Activated CD4-positive, alpha-beta T cell treated with anti-CD3 and anti-CD28 coated beads, Interleukin-2, Interleukin-6, amounts not matched to agents 100 ng/mL and 50 ng/mL, durations not matched to agents 16 hours and 8 hours (primary cell): Measurements from ENCODE around the gene ROR2.

Experiments
- DNase-seq: peaks from one replicate; pipeline ENCODE4 v3.0.0-alpha.2; 2020

The ROR2 gene

GRCh38 chr9:91766315-91767069 lies 183.5 kb downstream of the ROR2 start:
- no peak for DNase-seq

DNA sequence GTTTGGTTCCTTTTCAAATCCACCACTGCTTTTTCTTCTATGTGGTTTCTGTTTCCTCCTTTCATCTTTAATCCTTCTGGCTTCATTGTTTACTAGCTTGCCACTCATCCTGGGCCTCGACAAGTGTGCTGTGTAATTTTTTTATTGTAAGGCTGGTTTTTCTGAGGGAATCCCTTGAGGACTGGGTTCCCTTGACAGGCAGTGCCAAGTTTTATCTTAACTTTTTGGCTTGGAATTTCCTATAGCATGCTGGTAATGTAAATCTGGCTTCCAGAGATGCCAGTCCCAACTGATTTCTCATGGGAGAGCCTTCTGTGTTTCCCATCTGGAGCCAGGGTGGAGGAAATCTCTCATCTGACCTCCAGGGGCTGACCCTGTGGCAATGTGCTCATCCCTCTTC lies 184.7 kb downstream of the ROR2 start:
- DNase-seq: no peak

GRCh38 chr9:91764661-91765060 lies 185.4 kb downstream of the ROR2 start:
- DNase-seq: no peak

- DNase-seq: no peak
These were observed 188.7 kb downstream of the ROR2 start for GRCh38 chr9:91761362-91761761.

DNA sequence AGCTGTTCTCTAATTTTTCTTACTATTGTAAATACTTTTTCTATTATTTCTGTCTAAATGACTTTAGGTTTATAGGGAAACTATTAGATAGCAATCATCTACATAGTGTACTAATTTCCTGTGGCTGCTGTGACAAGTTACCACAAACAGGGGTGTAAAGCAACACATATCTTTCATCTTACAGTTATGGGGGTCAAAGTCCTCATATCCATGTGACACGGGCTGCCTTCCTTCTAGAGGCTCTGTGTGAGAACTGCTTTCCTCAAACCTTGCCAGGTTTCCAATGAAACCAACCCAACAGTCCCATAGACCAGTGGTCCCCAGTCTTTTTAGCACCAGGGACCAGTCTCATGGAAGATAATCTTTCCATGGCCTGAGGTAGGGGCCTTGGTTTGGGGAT lies 189.1 kb downstream of the ROR2 start:
- DNase-seq: no peak

- DNase-seq: peak; percentile 52
These were observed 191.5 kb downstream of the ROR2 start for GRCh38 chr9:91758491-91758981.

- DNase-seq: no peak
These were observed 192.2 kb downstream of the ROR2 start for GRCh38 chr9:91757782-91758181.

- no peak for DNase-seq
These were observed 193.6 kb downstream of the ROR2 start for GRCh38 chr9:91756510-91756780.

- no peak for DNase-seq
These were observed 194.1 kb downstream of the ROR2 start for GRCh38 chr9:91755761-91756509.

DNA sequence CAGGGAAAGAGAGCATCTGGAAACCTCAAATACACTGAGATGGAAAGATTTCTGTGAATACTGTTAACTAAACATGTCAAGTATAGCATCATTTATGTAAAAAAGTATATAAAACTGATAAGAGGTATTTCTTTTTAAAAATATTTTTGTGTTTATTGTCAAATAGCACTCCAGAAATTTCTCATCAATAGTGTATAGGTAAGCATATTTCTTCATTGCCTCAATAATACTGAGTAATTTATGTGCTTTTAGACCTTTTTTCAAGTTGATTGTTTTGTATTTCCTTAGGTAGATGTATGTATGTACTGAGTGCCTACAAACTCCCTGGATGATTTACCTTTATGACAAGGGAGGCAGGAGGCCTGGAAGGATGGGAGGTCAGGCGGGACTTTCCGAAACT lies 196.3 kb downstream of the ROR2 start:
- DNase-seq: no peak

DNA sequence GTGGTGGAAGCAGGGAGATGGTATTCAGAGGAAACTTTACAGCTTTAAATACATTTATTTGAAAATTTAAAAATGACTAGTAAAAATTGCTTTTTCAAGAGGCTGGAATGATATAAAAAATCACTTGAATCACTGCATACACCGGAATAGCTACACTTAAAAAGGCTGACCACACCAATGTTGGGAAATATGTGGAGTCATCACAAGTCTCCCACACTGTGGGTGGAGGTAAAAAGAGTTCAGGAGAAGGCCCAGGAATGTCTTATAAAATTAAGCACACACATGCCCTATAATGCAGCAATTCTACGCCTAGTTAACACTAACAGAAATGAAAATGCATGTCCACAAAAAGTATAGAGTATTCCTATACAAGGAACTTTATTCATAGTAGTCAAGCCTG lies 198.1 kb downstream of the ROR2 start:
- DNase-seq: no peak

- no peak for DNase-seq
These were observed 199.7 kb downstream of the ROR2 start for GRCh38 chr9:91750343-91750742.

GRCh38 chr9:91746904-91747303 lies 203.1 kb downstream of the ROR2 start:
- no peak for DNase-seq

GRCh38 chr9:91746357-91746756 lies 203.7 kb downstream of the ROR2 start:
- DNase-seq: no peak

DNA sequence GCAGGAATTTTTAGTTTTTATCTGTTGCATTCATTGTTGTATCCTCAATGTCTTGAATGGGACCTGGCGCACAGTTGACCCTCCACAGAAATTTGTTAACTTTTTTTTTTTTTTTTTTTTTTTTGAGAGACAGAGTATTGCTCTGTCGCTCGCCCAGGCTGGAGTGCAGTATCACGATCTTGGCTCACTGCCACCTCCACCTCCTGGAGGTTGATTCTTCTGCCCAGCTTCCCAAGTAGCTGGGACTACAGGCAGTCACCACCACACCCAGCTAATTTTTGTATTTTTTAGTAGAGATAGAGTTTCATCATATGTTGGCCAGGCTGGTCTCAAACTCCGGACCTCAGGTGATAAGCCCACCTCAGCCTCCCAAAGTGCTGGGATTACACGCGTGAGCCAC lies 205.9 kb downstream of the ROR2 start:
- DNase-seq: no peak

DNA sequence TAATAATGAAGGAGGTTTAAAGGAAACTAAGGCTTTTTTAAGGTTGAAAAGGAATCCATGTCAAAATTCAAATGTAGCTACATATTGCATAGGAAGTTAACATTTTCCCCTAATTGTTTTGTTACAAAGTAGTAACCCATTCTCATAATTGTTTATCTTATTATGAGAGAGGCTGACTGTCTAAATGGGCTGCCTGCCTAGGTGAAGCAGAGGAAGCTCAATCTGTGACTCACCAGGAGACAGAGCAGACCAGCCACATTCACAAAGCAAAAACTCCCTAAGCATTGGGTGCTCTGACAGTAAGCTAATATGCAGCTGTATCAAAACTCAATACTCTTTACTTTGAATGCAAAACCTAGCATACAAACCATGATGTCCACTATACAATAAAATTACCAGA lies 208.5 kb downstream of the ROR2 start:
- no peak for DNase-seq

DNA sequence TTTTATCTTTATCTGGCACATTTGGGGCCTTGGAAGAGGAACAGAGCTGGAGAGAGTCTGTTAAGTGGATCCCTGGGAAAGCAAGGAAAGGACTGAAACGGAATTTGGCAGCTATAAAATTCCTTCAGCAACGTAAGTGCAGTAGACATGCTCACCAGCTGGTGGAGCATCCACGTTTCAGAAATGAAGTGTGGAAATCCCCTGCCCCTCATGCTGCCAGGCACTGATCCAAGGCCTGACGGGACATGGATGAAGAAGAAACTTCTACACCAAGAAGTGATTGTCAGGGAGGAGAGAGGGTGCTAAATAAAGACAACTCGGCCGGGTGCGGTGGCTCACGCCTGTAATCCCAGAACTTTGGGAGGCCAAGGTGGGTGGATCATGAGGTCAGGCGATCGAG lies 209.3 kb downstream of the ROR2 start:
- DNase-seq: no peak

DNA sequence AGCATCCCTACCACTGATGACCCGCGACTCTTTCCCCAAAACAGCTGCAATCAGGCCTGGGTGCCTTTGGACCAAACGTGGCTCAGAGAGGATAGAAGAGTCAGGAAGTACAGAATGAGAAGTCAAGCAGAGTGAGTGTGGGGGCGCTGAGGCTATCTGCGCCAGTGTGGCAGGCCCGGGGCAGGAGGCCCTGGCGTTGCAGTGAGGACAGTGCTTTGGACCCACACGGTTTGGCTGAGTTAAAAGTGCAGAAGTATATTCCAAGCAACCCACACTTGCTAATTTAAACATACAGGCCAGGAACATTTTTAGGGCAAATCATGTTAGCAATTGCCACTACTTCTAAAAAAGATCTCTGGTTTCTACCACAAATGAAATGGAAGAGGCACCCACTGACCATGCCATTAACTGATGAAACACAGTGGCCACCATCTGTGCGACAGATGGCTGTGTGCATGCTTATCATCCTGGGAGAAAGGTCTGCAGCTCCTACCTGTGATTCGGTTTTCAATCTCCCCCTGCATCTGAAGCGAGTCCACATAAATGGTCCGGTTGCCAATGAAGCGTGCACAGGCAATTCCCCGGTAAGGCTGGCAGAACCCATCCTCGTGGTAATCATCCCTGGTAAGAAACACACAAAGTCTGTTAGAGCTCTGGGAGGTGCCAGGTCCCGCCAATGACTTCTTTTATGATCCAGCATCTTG lies 213.0 kb downstream of the ROR2 start:
- no peak for DNase-seq

- DNase-seq: no peak
These were observed 213.7 kb downstream of the ROR2 start for GRCh38 chr9:91736311-91736710.

DNA sequence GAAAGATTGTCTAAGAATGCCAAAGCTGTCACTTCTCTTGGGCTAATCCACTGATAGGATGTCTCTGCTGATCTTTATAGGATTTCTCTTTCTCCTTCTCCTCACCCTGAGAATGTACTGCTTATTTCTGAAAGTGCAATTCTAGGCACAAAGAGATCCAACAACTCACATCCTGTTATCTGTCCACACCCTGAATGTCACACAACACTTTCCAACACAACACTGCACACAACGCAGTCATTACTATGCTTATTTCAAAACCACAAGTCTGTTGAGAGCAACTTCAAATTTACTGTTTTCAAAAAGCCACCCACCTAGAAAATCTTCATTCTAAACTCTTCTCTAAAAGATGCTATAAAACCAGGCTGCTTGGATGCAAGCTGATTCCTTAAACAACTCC lies 215.0 kb downstream of the ROR2 start:
- no peak for DNase-seq

GRCh38 chr9:91734371-91734981 lies 215.6 kb downstream of the ROR2 start:
- peak; percentile 63 for DNase-seq

GRCh38 chr9:91733006-91733624 lies 216.9 kb downstream of the ROR2 start:
- DNase-seq: no peak
